Heart left ventricle (tissue), 16 donors: ENCODE results near the gene BLCAP. TPM values are rescaled to one million over a fixed set of nuclear protein-coding genes. Genes with fewer than 3 reads are reported as not detected.
"Not testable (repeated sequence)": the region's sequence is repeated elsewhere in the genome, so short reads cannot be mapped to it uniquely, and the experiment has no call there.

Experiments used
- ATAC-seq, 4 donors: fragments of 200-7000 bp; cut with Tn5 transposase; one replicate each; pipeline ENCODE4 v1.9.1; 2020 to 2022; ENCODE audit warnings: moderate library complexity in 4 of 4, mild to moderate bottlenecking in 3 of 4, moderate number of reproducible peaks in 1 of 4
- DNase-seq, 5 donors: peaks; one replicate each; pipeline ENCODE4 v3.0.0-alpha.2; 2020
- H3K27ac ChIP-seq, 12 donors: fragments of 200-600 bp; sonication (generic) in 4 of 12; one replicate each; pipeline versions ENCODE4 v1.5.0 to v1.8.0; 2016 to 2022; ENCODE audit warnings: mild to moderate bottlenecking in 2 of 12
- H3K27me3 ChIP-seq, 9 donors: fragments of 200-600 bp; sonication (generic) in 2 of 9; one replicate each; pipeline versions ENCODE4 v1.5.1 to v1.8.0; 2016 to 2022; ENCODE audit warnings: mild to moderate bottlenecking in 3 of 9
- H3K36me3 ChIP-seq, 9 donors: fragments of 200-600 bp; sonication (generic) in 2 of 9; one replicate each; pipeline versions ENCODE4 v1.5.0 to v1.8.0; 2018 to 2022; ENCODE audit warnings: mild to moderate bottlenecking in 2 of 9
- H3K4me1 ChIP-seq, 12 donors: fragments of 200-600 bp; sonication (generic) in 4 of 12; one replicate each; pipeline versions ENCODE4 v1.5.0 to v1.8.0; 2016 to 2022; ENCODE audit warnings: mild to moderate bottlenecking in 3 of 12
- H3K4me3 ChIP-seq, 12 donors: fragments of 200-600 bp; sonication (generic) in 4 of 12; one replicate each; pipeline versions ENCODE4 v1.5.0 to v1.8.0; 2017 to 2022; ENCODE audit warnings: mild to moderate bottlenecking in 9 of 12, moderate library complexity in 4 of 12
- H3K9me3 ChIP-seq, 12 donors: fragments of 200-600 bp; sonication (generic) in 4 of 12; one replicate each; pipeline versions ENCODE4 v1.5.0 to v1.8.0; 2016 to 2022; ENCODE audit warnings: mild to moderate bottlenecking in 1 of 12
- CTCF ChIP-seq, 12 donors: fragments of 200-600 bp; sonication (generic) in 4 of 12; IDR thresholded peaks; one replicate each; pipeline versions ENCODE4 v1.5.0 to v1.8.0; 2018 to 2022; ENCODE audit warnings: antibody characterized with exemption in 12 of 12, mild to moderate bottlenecking in 5 of 12
- POLR2A ChIP-seq, 2 donors: fragments of 450-650 bp; IDR thresholded peaks; one replicate each; pipeline ENCODE4 v1.6.1; 2017; ENCODE audit warnings: antibody characterized with exemption in 2 of 2, mild to moderate bottlenecking in 2 of 2, moderate library complexity in 2 of 2
- WGBS, 4 donors: extraction: QIAGEN DNeasy Blood & Tissue Kit in 2 of 4; methylation state at CpG; one replicate each; pipeline versions ENCODE4 v1.1.5 to v1.1.7; 2013 to 2018; 5-methylcytosine and 5-hydroxymethylcytosine counted together
- intact Hi-C, 10 donors: fragments of 100-400 bp; cut with DNase I; formaldehyde crosslinking; loops; one replicate each; pipeline versions ENCODE4 v1.11.1 to v1.14.2; 2022
- long read RNA-seq, 3 donors: library from polyadenylated mRNA; unstranded; transcript quantifications; one replicate each; pipeline ENCODE4 v2.0.0, GENCODE V29; 2020 to 2021
- polyA plus RNA-seq, 2 donors: library from polyadenylated mRNA; stranded (reverse); fragments of 200-250 nt; gene quantifications; one replicate each; pipeline ENCODE4 v1.2.3, GENCODE V29; 2013
- total RNA-seq, 9 donors: library from RNA; depleted of rRNA in 2 of 9; stranded (reverse); fragments of >200 nt in 2 of 9; fragmentation: NEBNext Ultra II Directional in 3 of 9; extraction: Animal tissue kit (Norgen Biotek cat#: 25700) in 3 of 9; gene quantifications; one replicate each; pipeline versions ENCODE4 v1.1.0 to v1.2.4, GENCODE V29; 2016 to 2023
- donor health status: ischemic (EF 13 %, LVEDD 7.1; RV severe dilation, severe dysfunction).
- donor health status: healthy with polysubstance abuse.
- donor health status: DM: no; HTN: yes; CAD: no.
- donor health status: DM: no; HTN: no; CAD: no.
- donor health status: ischemic (EF 25% LVEDD 6.9; RV normal size, moderate dysfunction).
- donor health status: ischemic (EF 25% LVEDD 5.7; RV mildly dilated, moderate dysfunction).
- donor health status: healthy.
- donor health status: DM: yes; HTN: yes; CAD: no.
- donor health status: ischemic (EF 35%, LVEDD 5.7; RV mildly dilated, moderate dysfunction).
- donor health status: nonischemic (EF 11% LVEDD 7.7; RV severe dilation, severe dysfunction).
- donor health status: DM: yes; HTN: yes; CAD: no.
- donor health status: PGD.
- donor health status: ischemic (EF 29% LVEDD 5.4; RV normal size, mild dysfunction).
- donor health status: nonischemic (EF 23%, LVEDD 6.1; RV moderate dilation, normal function).

Gene BLCAP
- total RNA-seq (10 to 100 TPM; 67.1 to 95.8 (median 81.7) TPM), polyA plus RNA-seq (10 to 100 TPM; 66.7 to 99.5 TPM)
- long read RNA-seq, donor 1, transcript BLCAP-215 (2 exons, 2,017 nt): major isoform, 119 of 144 reads
- long read RNA-seq, donor 1, partial matches to known transcripts: 0 of 144 reads
- long read RNA-seq, donor 1, other reads (novel, unspliced or antisense): 24 of 144 reads
- long read RNA-seq, donor 2, transcript BLCAP-215 (2 exons, 2,017 nt): major isoform, 599 of 663 reads
- long read RNA-seq, donor 2, partial matches to known transcripts: 55 of 663 reads
- long read RNA-seq, donor 2, other reads (novel, unspliced or antisense): 5 of 663 reads
- long read RNA-seq, donor 3, transcript BLCAP-215 (2 exons, 2,017 nt): major isoform, 168 of 206 reads
- long read RNA-seq, donor 3, partial matches to known transcripts: 0 of 206 reads
- long read RNA-seq, donor 3, other reads (novel, unspliced or antisense): 38 of 206 reads

- TF ChIP-seq CTCF (IDR thresholded peaks at IDR 0.05) (no peak), POLR2A (IDR thresholded peaks at IDR 0.05) (peak; percentile 54 to 85)
- ATAC-seq (peak; percentile 86 to 93 (median 92)), DNase-seq (peak; percentile 90 to 96 (median 93))
- peak within 1 kb of the TSS; percentile 87 to 100 (median 98) for H3K27ac ChIP-seq
- no peaks in the 10 kb centered on the region for H3K9me3 ChIP-seq
- 0 to 1% (median 0%) methylated on average over 39 to 62 of the region's 62 CpGs for WGBS, 4 donors
- intact Hi-C loops: loop anchor here in 4 of 10 donors (2.0 to 10.0 kb wide), 4 partner anchors 123 to 336 kb away; partner anchors contain the start of gene MANBAL (in 1 of the 4)
- H3K27me3 ChIP-seq: no peaks in the 10 kb centered on the region
- peaks cover 3 to 50% (median 40%) of the 10 kb centered on the region in 12 donors for H3K4me1 ChIP-seq
- peak within 1 kb of the TSS; percentile 76 to 100 (median 94) for H3K4me3 ChIP-seq
- no peaks in the 10 kb centered on the region for H3K36me3 ChIP-seq
Measured at GRCh38 chr20:37527638-37528445, at the start of gene BLCAP. Gene BLCAP (minus strand): TSS chr20:37527876. CDS start chr20:37519174, 8,702 bp downstream.

GRCh38 chr20:37577436-37577835 is 49.8 kb upstream of the BLCAP start:
- not testable (repeated sequence) for DNase-seq, H3K4me1 ChIP-seq, H3K9me3 ChIP-seq, H3K4me3 ChIP-seq, H3K27ac ChIP-seq, ATAC-seq, H3K36me3 ChIP-seq
- peaks cover 0 to 34% (median 3%) of the 10 kb centered on the region in 9 donors for H3K27me3 ChIP-seq
- 79 to 81% (median 80%) methylated on average over 4 of the region's 4 CpGs for WGBS, 4 donors
- intact Hi-C loops: loop anchor here in 2 of 10 donors (10.0 kb wide), 2 partner anchors 57 to 247 kb away; no protein-coding TSS in a partner anchor

GRCh38 chr20:37576911-37577310 is 49.2 kb upstream of the BLCAP start:
- intact Hi-C loops: loop anchor here in 2 of 10 donors (10.0 kb wide), 2 partner anchors 58 to 248 kb away; no protein-coding TSS in a partner anchor
- TF ChIP-seq POLR2A (IDR thresholded peaks at IDR 0.05) (no peak), CTCF (IDR thresholded peaks at IDR 0.05) (no peak)
- no peaks in the 10 kb centered on the region for H3K4me1 ChIP-seq
- H3K4me3 ChIP-seq: no peak overlapping the region
- ATAC-seq: no peak
- H3K9me3 ChIP-seq: no peaks in the 10 kb centered on the region
- H3K27ac ChIP-seq: no peak overlapping the region
- H3K27me3 ChIP-seq: peaks cover 0 to 29% (median 3%) of the 10 kb centered on the region in 9 donors
- 53 to 91% (median 68%) methylated on average over 1 of the region's 1 CpG for WGBS, 4 donors
- no peaks in the 10 kb centered on the region for H3K36me3 ChIP-seq
- DNase-seq: no peak

- no peaks in the 10 kb centered on the region for H3K36me3 ChIP-seq
- WGBS, 4 donors: 17 to 27% (median 22%) methylated on average over 1 of the region's 1 CpG
- no peak overlapping the region for H3K27ac ChIP-seq
- no peaks in the 10 kb centered on the region for H3K9me3 ChIP-seq
- H3K4me1 ChIP-seq: no peaks in the 10 kb centered on the region
- intact Hi-C loops: loop anchor here in 2 of 10 donors (10.0 kb wide), 2 partner anchors 59 to 249 kb away; no protein-coding TSS in a partner anchor
- TF ChIP-seq CTCF (IDR thresholded peaks at IDR 0.05): no peak
- no peak for TF ChIP-seq POLR2A (IDR thresholded peaks at IDR 0.05)
- H3K27me3 ChIP-seq: peaks cover 0 to 26% (median 1%) of the 10 kb centered on the region in 9 donors
- ATAC-seq (no peak), DNase-seq (no peak)
- no peak overlapping the region for H3K4me3 ChIP-seq
Measured at GRCh38 chr20:37575884-37576283, 48.2 kb upstream of the BLCAP start.
